COLO668 (cell line): ENCODE measurements around the gene FAM43A.

Source experiments
- DNase-seq: peaks from one replicate; lab custom pipeline; 2025; ENCODE audit not compliant: unreplicated experiment; lab: John Stamatoyannopoulos, UW

Gene FAM43A

GRCh38 chr3:194705761-194706160 is 20.1 kb downstream of the FAM43A start:
- no peak for DNase-seq

DNA sequence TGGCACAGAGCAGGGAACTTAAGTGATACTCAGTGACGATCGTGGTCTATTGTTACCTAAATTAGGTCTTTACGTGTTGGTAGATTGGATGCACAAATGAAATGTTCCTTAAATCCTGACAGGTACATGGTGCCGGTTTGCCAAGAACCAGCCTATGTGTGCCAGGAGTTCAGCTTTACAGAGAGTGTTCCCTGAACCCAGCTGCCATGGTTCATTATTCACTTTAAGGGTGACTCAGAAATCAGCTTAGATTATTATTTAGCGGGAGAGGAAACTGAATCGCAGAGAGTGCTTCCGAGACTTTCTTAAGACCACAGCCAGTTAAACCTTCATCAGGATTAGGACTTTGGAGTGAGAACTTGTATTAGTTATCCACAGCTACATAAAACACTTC is 21.5 kb downstream of the FAM43A start:
- DNase-seq, result no peak

- no peak for DNase-seq
Measured at GRCh38 chr3:194711286-194711685, 25.6 kb downstream of the FAM43A start.

- DNase-seq, result no peak
Measured at GRCh38 chr3:194711913-194712312, 26.2 kb downstream of the FAM43A start.

DNA sequence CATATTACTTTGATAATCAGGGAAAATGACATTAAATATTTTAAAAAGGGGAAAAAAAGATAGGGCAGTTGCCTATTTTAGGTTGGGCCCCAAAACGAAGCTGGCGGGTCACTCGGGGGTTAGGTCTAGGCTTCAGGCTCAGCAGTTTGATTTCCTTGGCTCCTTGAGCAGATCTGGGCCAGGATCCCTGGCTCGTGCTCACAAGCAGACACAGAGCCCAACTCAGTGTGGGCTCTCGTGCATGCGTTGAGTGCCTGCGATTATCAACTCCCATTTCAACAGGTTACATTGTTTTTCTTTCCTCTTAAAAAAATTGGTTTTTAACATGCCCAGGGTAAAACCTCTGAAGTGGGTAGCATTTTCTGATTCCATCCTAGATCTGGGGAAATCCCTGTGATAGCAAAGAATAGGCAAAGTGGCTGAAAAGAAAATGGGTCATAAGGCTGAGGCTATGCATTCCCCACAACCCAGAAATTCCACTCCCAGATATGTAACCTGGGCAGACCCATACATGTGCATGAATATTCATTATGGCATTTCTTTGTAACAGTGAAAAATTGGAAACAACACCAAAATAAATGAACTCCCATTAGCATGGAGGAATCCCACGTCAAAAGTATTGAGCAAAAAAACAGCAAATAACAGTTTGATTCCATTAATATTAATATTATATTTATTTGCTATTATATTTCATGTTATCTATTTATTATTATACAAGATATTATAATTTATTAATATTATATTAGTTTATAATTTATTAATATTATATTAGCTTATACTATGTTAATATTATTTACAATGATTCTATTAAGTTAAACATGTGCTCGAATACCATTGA is 27.8 kb downstream of the FAM43A start:
- DNase-seq, result no peak

DNA sequence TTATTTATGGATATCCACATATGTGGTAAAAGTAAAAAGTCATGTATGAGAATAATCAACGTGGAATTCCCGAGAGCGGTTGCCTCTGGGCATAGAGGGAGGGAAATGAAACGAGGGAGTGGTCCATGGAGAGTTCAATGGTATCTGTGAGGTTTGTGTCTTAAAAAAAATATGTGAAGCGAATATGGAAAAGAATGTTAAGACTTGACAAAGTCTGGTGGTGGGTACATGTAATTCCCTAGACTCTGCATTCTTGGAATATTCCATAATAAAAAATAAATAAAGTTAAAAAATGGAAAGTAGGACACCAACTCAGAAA is 28.4 kb downstream of the FAM43A start:
- no peak for DNase-seq

DNA sequence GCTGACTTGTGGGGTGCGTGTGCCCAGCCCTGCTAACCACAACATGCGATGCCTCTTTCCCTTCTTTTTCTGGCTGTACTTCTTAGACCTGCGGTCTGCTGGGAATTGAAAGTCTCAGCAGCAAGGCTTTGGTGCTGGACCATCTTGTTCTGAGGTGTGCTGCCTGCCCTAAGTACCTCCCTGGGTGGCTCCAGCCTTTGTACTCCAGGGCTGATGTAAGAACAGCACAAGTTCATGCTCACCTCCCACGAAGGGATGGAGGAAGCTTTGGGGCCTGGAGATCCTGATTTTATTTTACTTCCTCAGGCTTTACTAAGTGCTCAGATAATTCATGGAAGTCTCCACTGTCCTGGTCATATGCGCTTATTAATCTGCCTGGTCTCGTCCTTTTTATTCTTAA is 28.9 kb downstream of the FAM43A start:
- no peak for DNase-seq

DNA sequence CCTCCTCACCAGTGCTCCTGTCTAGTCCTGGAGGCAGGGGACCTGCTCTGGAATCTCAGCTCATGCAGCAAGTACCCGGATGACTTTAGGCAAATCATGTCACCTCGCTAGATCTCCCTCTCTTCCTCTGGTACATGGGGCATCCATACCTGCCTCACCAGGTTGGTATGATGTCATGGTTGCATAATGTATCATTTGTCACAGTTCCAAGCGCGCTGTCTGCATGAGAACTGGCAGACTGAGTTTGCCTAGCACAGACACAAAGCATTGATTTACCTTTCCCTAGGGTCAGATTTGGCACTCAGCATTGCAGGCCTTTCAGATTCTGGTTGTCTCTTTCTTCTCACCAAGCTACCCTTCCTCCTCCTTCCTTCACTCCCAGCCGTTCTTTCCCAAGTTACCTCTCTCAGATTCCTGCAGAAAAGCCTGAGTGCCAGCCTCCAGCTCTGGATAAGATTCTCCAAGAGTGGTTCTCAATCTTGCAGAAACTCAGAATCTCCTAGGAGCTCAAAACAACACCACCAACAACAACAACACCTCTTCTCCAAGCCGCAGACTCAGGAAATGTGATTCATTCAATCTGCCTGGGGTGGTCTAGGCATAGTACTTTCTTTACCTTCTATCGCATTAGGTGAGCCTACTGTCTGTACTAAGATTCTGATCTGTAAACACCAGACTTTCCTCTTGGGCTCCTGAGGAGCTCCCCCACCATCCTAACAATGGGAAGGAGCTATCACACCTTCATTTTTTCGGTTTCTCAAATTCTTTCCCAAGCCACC is 29.5 kb downstream of the FAM43A start:
- DNase-seq, result no peak

DNA sequence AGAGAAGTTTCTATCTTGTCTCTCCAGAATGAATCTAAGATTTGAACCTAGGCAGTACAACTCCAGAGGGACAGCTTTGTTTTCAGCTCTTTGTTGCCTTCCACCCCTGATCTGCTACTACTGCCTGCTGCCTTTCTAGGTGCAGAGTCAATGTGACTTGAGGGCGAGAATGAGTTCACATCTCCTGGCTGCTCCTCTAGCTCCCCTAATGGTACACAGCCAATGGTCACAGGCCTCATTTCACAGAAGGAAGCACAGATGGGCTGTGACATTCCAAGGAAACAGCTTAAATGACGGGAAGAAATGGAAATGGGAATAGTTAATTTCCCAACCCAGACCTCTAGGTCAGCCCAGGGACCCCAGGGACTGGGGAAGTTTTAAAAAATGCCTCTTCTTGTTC is 32.4 kb downstream of the FAM43A start:
- no peak for DNase-seq

DNA sequence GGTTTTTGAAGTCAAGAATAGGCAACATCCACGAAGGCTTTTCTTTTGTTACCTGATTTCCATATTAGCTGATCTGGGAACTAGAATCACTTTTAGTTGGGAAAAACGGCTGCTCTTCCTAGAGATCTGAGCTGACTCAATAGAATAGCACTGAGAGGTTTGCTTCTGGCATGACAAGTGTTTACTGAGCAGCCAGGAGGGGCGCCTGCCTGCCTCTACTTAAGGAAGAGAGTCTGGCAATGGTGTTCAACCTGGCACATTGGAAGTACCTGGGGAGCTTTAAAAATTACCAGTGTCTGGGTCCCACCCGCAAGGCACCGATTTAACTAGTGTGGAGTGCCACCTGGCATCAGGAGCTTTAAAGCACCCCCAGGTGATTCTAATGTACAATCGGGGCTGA is 34.4 kb downstream of the FAM43A start:
- DNase-seq, result peak; percentile 4

DNA sequence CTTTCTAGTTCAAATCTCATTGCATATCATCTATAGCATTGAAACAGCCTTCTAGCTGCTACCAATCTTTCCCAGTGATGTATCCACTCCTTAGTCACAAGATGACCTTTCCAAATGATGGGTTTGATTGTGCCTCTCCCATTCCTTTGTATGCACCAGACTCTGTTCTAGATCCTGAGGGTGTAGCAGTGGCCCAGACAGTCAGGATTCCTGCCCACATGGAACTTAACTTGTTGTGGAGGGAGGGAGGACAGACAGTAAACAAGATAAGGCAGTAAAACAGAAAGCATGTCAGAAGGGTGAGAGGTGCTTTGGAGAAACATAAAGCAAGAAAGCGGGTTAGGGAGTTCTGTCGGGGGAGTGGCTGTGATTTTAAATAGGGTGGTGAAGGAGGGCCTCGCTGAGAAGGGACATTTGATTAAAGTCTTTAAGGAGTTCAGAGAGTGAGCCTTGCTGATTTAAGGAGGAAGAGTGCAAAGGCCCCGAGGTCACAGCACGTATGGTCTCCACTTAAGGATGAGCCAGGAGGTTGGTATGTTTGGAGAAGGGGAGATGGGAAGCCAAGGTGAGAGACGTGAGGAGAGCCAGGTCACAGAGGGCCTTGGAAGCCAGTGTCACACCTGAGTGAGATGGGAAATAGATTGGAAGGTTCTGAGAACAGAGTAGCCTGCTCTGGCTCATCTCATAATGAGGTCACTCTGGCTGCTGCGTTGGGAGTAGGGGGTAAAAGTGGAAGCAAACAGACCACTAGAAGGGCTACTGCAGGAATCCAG is 38.3 kb downstream of the FAM43A start:
- no peak for DNase-seq

GRCh38 chr3:194725346-194725745 is 39.7 kb downstream of the FAM43A start:
- no peak for DNase-seq

- DNase-seq, result no peak
Measured at GRCh38 chr3:194727435-194728128, 41.9 kb downstream of the FAM43A start.

DNA sequence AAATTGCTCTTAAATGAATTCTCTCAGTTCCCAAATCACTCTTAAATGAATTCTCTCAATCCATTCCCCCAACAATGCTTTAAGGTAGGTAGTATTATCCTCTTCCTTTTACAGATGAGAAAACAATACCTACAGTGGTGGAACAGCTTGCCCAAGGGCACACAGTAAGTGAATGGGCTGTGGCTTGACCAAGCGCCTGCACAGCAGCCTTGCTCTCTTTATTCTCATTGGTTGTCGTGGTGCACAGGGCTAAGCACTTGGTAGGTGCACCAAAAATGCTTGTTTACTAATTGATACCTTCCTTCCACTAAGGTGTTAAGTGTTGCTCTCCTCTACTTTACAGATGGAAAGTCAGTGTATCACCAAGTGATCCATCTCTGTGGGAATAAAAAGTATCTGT is 43.3 kb downstream of the FAM43A start:
- no peak for DNase-seq

GRCh38 chr3:194730365-194730764 is 44.7 kb downstream of the FAM43A start:
- no peak for DNase-seq

DNA sequence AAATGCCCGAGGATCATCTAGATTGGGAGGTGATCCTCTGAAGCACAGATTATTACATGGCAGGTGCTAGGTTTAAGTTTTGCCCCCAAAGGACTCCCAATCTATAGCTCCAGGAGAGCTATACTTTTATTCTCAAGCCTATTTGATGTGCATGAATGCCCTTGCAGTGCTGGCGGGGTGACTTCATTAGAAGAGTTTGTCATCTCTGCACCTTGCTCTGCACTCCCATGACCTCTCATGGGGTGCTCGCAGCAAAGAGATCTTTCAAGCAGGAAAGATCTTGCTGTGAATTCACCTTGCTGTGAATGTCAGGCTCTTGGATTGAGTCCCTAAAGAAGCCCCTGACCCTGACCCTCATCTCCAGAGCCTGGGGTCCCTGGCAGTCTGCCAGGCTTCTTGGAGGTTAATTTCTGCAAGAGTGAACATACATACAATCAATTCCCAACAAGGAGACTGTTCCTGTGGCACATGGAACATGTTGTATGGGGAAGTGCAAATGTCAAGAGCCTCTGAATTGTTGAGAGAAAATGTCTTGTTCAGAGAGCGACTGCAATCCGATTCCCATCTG is 45.9 kb downstream of the FAM43A start:
- peak; percentile 18 for DNase-seq

- DNase-seq, result no peak
Measured at GRCh38 chr3:194732617-194733016, 46.9 kb downstream of the FAM43A start.

GRCh38 chr3:194736277-194736895 is 50.7 kb downstream of the FAM43A start:
- no peak for DNase-seq

DNA sequence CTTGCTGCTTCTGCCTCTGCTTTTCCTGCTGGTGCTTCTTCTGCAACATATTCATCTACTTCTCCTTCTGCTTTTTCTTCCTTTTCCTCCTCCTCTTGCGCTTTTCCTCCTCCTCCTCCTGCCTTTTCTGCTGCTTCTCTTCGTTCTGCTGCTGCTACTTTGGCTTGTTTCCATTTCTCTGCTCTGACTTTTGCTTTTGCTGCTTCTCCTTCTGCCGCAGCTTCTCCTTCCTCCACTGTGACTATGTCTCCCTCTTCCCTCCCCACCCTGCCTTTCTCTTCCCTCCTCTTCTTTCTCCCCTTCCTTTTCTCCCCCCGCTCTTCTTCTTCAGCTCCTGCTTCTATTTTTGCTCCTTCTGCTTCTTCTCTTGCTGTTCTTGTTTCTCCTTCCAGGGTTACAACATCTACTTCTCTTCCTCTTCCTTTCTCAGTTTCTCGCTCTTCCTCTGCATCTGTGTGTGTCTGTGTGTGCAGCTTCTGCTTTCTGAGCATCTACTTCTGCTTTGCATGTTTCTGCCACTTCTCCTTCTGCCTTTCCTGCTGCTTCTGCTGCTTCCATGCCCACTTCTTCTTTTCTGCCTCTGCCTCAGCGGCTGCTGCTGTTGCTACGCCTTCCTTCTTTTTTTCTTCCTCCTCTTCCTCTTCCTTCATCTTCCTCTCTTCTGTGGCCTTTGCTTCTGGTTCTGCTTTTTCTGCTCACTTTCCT is 51.4 kb downstream of the FAM43A start:
- no peak for DNase-seq
